AG04449 (cell line): ENCODE measurements around the gene YBX2.

ENCODE experiments used
- CTCF ChIA-PET: fragments of 350-600 bp; formaldehyde crosslinking; extraction: SDS; loops from one replicate; lab custom pipeline; 2021; ENCODE audit warnings: antibody characterized with exemption; lab: Yijun Ruan, JAX
- POLR2A ChIA-PET: fragments of 400-600, 350-600 bp; formaldehyde crosslinking; extraction: SDS; loops from one replicate; lab custom pipeline; 2020; ENCODE audit warnings: antibody characterized with exemption, inconsistent platforms; lab: Yijun Ruan, JAX
- DNase-seq: peaks from one replicate; pipeline ENCODE4 v3.0.0-alpha.2; 2010; ENCODE audit warnings: low read depth, low spot score
- H3K4me3 ChIP-seq: 2 replicates; pipeline ENCODE4 v1.5.1; 2011; ENCODE audit warnings: low read depth, mild to moderate bottlenecking, control low read depth, low read length
- TF ChIP-seq, protein P1 (sequence below): IDR thresholded peaks from one replicate; pipeline ENCODE4 v1.5.1; 2011; ENCODE audit warnings: mild to moderate bottlenecking, moderate library complexity, low read length, control low read depth, inconsistent platforms; ENCODE audit not compliant: insufficient read depth; ENCODE audit errors: missing control alignments

YBX2 gene

GRCh38 chr17:7317161-7317803, 22.8 kb upstream of the YBX2 start:
- no peak overlapping the region for H3K4me3 ChIP-seq
- ChIA-PET POLR2A (interaction anchor here (1.2 kb wide), 1 partner anchor 12 kb away, joined by 6 read pairs; the partner anchor contains the start of gene NEURL4), CTCF (interaction anchor here (5.8 kb wide), 1 partner anchor 8 kb away, joined by 39 read pairs; no protein-coding TSS in a partner anchor)
- TF ChIP-seq, protein P1, sequence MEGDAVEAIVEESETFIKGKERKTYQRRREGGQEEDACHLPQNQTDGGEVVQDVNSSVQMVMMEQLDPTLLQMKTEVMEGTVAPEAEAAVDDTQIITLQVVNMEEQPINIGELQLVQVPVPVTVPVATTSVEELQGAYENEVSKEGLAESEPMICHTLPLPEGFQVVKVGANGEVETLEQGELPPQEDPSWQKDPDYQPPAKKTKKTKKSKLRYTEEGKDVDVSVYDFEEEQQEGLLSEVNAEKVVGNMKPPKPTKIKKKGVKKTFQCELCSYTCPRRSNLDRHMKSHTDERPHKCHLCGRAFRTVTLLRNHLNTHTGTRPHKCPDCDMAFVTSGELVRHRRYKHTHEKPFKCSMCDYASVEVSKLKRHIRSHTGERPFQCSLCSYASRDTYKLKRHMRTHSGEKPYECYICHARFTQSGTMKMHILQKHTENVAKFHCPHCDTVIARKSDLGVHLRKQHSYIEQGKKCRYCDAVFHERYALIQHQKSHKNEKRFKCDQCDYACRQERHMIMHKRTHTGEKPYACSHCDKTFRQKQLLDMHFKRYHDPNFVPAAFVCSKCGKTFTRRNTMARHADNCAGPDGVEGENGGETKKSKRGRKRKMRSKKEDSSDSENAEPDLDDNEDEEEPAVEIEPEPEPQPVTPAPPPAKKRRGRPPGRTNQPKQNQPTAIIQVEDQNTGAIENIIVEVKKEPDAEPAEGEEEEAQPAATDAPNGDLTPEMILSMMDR, result no peak
- DNase-seq, result no peak

DNA sequence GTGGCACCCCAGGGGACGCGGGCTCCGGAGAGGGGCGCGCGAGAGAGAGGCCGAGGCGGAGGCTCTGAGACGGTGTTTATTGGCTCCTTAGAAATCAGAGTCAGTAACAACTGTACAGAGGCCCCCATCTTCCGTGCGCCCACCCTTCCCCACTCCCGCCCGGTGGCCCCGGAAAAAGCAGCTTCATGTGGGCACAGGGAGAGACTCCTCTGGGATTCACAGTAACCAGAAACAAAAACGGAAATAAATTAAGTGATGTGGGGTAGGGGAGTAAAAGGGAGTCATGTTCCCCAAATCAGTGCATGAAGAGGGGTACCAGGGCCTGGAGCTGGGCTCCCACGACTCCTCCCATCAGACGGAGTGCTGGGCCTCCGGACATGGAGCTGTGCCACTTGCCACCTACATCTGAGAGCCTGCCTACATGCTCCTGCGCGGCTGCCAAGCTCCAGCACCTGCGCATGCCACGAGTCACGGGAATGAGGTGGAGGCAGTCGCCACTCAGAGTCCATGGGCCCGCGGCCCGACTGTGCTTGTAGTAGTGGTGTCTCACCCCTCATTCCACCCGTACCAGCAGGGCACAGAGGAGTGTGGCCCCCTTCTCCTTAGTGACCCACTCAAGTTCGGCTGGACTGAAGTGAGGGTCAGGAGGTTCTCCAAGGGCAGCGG, 21.3 kb upstream of the YBX2 start:
- POLR2A ChIA-PET, result interaction anchor here (1.2 kb wide), 1 partner anchor 14 kb away, joined by 5 read pairs; the partner anchor contains the start of gene NEURL4
- DNase-seq, result no peak
- CTCF ChIA-PET, result interaction anchor here (1.6 to 5.8 kb wide), 2 partner anchors 9 to 245 kb away, joined by 4 to 39 read pairs; no protein-coding TSS in a partner anchor
- H3K4me3 ChIP-seq, result peak overlapping the region; percentile 81
- TF ChIP-seq, protein P1, result no peak

DNA sequence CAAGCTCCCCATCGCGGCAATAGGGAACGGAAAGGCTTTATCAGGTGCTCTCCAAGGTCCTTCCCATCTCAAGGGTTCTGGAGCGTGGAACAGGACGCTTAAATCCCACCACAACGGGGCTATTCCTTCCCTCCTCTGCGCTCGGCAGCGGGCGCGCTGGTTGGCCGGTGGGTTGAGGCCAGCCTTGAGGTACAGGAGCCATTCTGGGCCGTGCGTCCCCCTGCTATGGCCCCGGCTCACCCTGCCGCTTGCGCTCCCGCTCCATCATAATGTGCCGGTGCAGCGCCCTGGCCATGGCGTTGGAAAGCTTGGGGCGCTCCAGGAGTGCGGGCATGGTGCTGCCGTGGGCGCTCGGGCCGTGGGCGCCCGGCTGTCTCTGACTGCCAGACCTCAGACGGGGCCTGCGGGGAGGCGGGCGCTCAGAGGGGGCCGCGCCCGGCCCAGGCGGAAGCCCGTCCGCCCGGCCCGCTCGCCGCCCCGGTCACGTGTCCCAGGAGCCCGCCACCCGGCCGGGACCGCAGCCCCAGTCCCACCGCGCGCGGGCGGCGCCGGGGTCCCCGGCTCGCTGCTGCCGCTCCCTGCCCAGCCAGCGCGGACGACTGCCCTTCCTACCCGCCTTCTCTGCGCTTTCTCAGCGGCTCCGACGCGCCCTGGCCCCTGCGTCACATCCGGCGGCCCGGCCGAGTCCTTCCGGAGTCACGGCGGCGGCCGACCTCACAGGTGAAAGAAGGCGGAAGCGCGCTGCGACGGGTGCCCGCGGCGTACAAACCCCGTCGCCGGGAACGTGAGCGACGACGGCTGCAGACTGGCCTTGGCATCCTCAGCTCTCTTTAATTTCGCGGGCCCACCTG, 20.5 kb upstream of the YBX2 start, which contains the start of gene GPS2:
GPS2 (minus strand) TSS at position 642 of the 851 bp plus-strand sequence; CDS start at position 334, 308 bp downstream.
- peak within 1 kb of the TSS; percentile 81 for H3K4me3 ChIP-seq
- no peak for DNase-seq
- TF ChIP-seq, protein P1, result no peak
- CTCF ChIA-PET, result interaction anchor here (1.4 to 5.8 kb wide), 6 partner anchors 10 to 246 kb away, joined by 3 to 39 read pairs (median 5); no protein-coding TSS in a partner anchor
- POLR2A ChIA-PET, result interaction anchor here (1.2 to 2.6 kb wide), 3 partner anchors 14 to 29 kb away, joined by 3 to 18 read pairs (median 5); partner anchors contain the start of gene NEURL4

DNA sequence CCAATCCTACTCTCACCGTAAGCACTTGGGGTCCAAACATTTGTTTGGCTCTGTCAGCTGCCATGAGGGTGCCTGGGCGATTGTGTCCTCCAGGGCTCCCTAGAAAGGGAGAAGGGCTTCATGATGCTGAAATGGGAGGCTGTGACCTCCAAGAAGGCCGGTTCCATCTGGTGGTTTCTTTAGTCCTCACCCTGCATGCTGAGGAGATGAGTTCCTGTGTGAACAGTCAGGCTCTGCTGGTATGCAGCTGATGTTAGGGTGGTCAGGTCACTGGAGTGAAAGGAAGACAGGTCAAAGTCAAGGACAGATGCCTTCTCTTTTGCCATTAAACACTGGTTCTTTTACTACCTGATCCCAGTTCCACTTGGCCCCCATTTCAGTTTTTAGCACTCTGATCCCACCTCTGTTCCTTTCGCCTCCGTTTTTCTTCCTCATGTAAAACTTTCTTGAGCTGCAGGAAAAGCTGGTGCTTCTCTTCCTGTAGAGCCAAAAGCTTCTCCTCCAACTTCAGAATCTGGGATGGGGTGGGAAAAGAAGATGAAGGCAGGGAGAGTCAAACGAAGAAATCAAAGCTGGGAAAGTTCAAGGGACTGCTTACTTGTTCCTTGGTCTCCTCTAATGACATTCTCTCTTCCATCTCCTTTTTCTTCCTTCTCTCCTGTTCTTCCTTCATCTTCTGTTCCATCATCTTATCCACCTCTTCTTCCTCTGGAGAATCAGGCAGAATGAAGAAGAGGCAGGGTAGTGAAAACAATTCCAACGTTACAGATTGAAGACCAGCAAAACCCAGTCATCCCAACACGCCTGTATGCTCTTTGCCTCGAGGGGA, 19.7 kb upstream of the YBX2 start:
- ChIA-PET POLR2A (interaction anchor here (0.8 to 2.6 kb wide), 3 partner anchors 14 to 29 kb away, joined by 3 to 18 read pairs (median 4); partner anchors contain the start of gene NEURL4), CTCF (interaction anchor here (1.4 to 5.8 kb wide), 6 partner anchors 11 to 246 kb away, joined by 3 to 39 read pairs (median 7); no protein-coding TSS in a partner anchor)
- H3K4me3 ChIP-seq, result peak overlapping the region; percentile 81
- TF ChIP-seq, protein P1, result no peak
- DNase-seq, result no peak

- DNase-seq, result no peak
- CTCF ChIA-PET, result interaction anchor here (0.8 to 5.8 kb wide), 7 partner anchors 12 to 247 kb away, joined by 3 to 39 read pairs (median 6); no protein-coding TSS in a partner anchor
- peak overlapping the region; percentile 15; the same call in 1 of the 2 replicates for H3K4me3 ChIP-seq
- POLR2A ChIA-PET, result interaction anchor here (0.8 to 2.6 kb wide), 2 partner anchors 15 to 16 kb away, joined by 4 to 18 read pairs; partner anchors contain the start of gene NEURL4
- TF ChIP-seq, protein P1, result no peak
Measured at GRCh38 chr17:7313088-7313889, 18.9 kb upstream of the YBX2 start.
